GM19351 (cell line): ENCODE measurements around the gene SYT1.

Source experiments
- ATAC-seq: cut with Tn5 transposase; IDR thresholded peaks from one replicate; pipeline ENCODE4 v1.9.1; 2021; ENCODE audit warnings: mild to moderate bottlenecking, moderate library complexity; ENCODE audit not compliant: unreplicated experiment

The SYT1 gene

GRCh38 chr12:79274501-79275064, 410.0 kb downstream of the SYT1 start:
- no peak for ATAC-seq

DNA sequence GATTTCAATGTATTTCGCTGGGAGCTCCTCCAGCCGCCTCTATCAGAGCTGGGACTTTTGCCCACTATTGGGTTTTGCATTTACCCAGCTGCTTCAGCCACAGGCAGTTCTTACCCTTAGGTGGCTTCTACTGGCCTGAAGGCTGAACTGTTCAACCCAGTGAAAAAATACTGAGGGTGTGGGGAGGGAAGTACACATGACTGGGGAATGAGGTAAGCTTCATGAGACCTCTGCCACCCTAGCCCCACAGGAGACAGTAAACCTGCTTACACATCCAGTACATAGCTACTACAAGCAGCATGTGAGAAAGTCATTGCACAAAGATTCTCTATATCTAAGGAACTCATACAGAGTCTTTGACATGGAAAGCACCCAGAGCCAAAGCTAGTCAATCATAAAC, 411.1 kb downstream of the SYT1 start:
- ATAC-seq, result no peak

GRCh38 chr12:79283364-79283763, 418.8 kb downstream of the SYT1 start:
- no peak for ATAC-seq

- no peak for ATAC-seq
Observed at GRCh38 chr12:79288911-79289310, 424.3 kb downstream of the SYT1 start.

DNA sequence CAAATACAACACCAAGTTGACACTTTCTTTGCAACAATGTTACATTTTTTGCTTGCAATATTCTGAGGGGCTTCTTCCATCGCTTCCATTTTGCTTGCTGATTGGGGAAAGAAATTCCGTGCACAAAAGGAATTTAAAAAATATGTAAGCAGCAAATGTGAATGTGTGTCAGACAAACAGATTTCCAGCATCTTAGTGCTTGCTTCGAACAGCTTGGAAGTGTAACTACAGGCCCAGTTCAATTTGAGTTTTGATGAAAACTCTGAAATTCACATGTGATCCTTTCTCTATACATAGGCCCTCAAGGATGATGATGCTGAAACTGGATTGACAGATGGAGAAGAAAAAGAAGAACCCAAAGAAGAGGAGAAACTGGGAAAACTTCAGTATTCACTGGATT, 427.1 kb downstream of the SYT1 start:
- no peak for ATAC-seq

GRCh38 chr12:79294590-79294989, 430.0 kb downstream of the SYT1 start:
- ATAC-seq, result no peak

- no peak for ATAC-seq
Observed at GRCh38 chr12:79295572-79295971, 431.0 kb downstream of the SYT1 start.

- ATAC-seq, result no peak
Observed at GRCh38 chr12:79296133-79296532, 431.6 kb downstream of the SYT1 start.

GRCh38 chr12:79296871-79297270, 432.3 kb downstream of the SYT1 start:
- ATAC-seq, result no peak

GRCh38 chr12:79298506-79298905, 433.9 kb downstream of the SYT1 start:
- no peak for ATAC-seq

DNA sequence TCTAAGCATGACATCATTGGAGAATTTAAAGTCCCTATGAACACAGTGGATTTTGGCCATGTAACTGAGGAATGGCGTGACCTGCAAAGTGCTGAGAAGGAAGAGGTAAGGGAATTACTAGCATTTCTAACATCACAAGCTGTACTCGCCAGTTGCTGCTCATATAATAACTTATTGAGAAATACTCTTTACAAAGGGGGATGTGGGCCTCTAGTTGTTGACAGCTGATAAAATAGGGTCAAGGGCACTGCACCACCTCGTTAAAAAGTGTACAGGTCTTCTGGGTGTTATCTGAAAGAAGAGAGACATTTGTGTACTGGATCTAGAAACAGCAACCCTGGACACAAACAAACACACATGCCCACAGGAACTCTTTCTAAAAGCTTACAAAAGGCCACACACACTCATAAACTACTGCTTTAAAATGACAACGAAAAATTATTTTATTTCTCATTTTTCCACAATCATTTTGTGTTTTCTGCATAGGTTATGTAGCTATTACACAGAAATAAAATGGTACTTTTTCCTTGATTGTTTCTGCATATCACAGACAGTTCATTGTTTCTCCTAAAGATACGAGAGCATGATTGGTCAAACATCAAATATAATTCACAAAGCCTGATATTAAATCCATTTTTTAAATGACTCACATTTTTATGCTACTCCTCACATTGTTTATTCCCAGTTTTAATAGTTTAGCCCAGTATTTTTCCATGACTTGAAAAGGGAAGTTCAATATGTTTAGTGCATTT, 435.0 kb downstream of the SYT1 start:
- no peak for ATAC-seq

DNA sequence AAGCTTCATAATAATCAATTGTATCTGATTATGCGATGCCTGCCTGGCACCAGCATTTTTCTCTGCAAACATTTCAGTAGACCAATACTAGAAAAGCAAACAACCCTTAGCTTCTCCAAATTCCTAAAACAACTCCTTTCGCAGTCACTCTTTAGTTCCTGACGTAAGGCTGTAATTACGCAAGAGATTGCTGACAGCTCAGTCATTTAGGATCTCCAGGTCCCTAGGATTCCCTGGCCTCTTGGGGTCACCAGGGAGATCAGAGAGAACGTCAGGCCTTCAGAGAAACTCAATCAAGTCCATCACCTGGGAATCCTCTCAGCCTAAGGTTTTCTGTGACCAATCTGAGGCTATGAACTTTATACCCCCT, 435.6 kb downstream of the SYT1 start:
- ATAC-seq, result no peak

DNA sequence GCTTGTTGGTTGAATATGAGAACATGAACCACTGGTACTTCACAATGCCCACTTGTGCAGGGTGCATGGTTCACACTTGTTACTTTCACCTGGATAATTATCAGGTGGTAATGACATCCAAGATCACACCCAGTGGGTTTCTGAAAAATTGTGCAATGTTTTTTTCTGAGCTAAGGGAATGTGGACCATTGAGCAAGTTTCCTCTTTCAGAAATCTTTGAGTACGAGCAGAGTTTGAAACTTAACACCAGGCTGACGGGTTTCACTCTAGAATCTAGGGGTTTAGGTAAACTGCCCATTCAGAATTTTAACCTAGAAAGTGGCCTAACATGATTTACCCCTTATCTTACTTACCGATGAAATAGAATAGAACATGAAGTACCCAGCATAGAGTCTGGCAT, 436.6 kb downstream of the SYT1 start:
- ATAC-seq, result no peak

DNA sequence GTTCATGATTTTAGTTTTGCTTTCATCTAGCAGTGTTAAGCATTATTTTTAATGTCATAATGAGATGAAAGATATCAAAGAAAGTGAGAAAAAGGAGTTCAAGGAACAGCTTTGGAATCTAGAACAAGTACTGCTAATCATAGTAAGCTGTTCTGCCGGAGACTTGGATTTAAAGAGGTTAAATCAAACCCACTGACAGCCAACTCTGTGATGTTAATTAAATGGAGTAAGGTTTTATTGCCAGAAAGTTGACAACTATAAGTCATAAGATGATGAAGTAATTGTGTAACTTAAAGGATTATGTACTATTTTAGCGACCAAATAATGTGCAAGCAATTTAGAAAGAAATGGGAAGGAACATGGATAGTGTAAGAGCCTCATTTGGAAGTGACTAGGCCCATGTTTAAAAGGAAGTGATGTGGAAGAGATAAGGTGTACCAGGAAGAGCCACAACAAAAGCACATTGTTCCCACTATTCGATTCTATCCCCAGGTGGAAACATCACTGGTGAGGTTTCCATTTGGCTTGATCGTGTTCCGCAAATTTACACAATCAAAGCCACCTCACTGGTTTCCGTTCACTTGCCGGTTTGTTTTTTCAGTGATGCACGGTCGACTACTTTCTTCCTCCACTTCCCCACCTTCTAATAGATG, 437.7 kb downstream of the SYT1 start:
- ATAC-seq, result no peak

GRCh38 chr12:79307340-79307739, 442.8 kb downstream of the SYT1 start:
- no peak for ATAC-seq

- no peak for ATAC-seq
Observed at GRCh38 chr12:79309039-79309438, 444.5 kb downstream of the SYT1 start.

DNA sequence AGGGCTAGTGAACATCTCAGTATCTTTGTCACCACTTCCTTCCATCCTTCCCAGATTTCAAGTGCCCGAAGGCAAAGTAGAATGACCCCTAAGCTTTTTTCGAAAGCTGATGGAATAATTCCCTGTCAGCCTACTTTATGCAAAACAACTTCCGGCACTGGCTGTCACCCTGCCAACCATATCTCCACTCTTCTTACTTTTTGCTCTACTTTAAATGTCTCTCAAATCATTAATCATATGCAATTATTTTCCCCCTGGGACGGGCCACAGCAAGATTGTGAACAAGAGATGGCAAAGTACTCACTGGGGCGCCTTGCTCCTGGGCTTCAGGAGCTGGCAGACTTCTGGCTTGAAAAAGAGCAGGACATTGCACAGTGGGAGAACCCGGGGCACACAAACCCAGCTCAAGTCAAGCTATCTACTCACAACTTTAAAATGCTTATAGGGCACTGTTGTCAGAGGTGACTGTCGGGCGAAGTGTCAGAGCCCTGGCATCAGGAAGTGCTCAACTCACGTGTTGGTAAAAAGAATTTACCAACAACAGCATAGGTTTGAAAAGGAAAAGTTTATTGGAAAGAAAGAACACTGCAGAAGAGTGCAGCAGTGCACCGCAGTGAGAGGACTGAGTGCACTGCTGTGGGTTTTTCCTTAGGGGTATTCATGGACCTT, 452.7 kb downstream of the SYT1 start:
- ATAC-seq, result no peak

DNA sequence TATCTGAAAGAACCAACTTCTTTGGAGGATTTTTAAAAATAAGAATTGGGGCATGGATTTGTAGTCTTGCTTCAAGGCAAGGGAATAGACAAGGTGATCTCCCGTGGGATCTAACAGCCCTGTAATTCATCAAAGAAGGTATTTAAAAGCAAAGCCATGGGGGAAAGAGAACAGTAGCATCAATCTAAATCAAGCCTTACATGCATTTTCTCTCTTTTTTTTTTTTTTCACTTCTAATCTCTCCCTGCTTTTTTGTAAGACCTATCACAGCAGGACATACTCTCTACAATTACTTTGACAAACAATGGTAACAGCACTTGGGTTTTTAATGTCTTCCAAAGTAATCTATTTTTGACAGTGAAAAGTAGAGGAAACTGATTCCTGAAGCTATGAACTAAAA, 458.3 kb downstream of the SYT1 start:
- no peak for ATAC-seq

GRCh38 chr12:79324571-79324970, 460.0 kb downstream of the SYT1 start:
- no peak for ATAC-seq

- ATAC-seq, result no peak
Observed at GRCh38 chr12:79326222-79326621, 461.6 kb downstream of the SYT1 start.

GRCh38 chr12:79326663-79327062, 462.1 kb downstream of the SYT1 start:
- ATAC-seq, result no peak

DNA sequence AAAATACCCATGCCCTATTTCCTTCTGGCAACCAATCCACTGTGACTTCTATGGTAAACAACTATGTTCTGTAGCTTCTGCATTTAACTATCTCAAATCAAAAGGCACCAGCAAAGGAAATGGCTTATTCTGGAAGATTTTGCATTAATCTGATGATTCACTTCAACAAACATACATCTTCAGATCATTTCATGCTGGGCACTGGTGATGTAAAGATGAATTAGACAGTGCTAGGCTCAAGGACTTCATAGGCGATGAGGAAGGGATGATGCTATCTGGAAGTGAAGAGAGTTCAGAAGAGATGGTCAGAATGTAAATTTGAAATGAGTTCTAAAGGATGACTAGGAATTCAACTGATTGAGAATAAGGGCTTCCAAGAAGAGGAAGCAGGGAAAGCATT, 462.9 kb downstream of the SYT1 start:
- ATAC-seq, result no peak
